Measurements from ENCODE around the gene AVEN.
"Not testable (repeated sequence)": the region's sequence is repeated elsewhere in the genome, so short reads cannot be mapped to it uniquely, and the experiment has no call there.

AVEN gene

DNA sequence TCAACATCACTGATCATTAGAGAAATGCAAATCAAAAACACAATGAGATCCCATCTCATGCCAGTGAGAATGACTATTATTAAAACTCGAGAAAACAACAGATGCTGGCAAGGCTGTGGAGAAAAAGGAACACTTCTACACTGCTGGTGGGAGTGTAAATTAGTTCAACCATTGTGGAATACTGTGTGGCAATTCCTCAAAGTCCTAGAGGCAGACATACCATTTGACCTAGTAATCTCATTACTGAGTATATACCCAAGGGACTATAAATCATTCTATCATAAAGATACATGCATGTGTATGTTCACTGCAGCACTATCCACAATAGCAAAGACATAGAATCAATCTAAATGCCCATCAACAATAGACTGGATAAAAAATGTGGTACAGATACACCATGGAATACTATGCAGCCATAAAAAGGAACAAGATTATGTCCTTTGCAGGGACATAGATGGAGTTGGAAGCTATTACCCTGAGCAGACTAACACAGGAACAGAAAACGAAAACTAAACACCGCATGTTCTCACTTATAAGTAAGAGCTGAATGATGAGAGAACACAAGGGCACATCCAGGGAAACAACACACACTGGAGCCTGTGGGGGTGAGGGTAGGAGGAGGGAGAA, 15.2 kb upstream of the AVEN start:
- DNase-seq (ENCODE audit: low spot score in 2 of 2) (no peak), ATAC-seq (ENCODE audit: low read depth) (no peak)
- H3K4me3 Mint-ChIP-seq = no peak overlapping the region
- H3K27ac Mint-ChIP-seq = no peak overlapping the region
- H3K27me3 Mint-ChIP-seq = no peaks in the 10 kb centered on the region
- no peaks in the 10 kb centered on the region for H3K4me1 Mint-ChIP-seq
- peaks cover 23% of the 10 kb centered on the region for H3K9me3 Mint-ChIP-seq
- H3K36me3 Mint-ChIP-seq = peaks cover 21% of the 10 kb centered on the region

DNA sequence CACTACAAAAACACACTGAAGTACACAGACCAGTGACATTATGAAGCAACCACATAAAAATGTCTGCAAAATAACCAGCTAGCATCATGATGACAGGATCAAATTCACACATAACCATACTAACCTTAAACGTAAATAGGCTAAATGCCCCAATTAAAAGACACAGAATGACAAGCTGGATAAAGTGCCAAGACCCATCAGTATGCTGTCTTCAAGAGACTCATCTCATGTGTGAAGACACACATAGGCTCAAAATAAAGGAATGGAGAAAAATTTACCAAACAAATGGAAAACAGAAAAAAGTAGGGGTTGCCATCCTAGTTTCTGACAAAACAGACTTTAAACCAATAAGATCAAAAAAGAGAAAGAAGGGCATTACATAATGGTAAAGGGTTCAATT, 11.4 kb upstream of the AVEN start:
- not testable (repeated sequence) for H3K4me3 Mint-ChIP-seq; DNase-seq (ENCODE audit: low spot score in 2 of 2); ATAC-seq (ENCODE audit: low read depth); H3K27me3 Mint-ChIP-seq; H3K27ac Mint-ChIP-seq; H3K4me1 Mint-ChIP-seq
- H3K9me3 Mint-ChIP-seq = peaks cover 24% of the 10 kb centered on the region
- peaks cover 22% of the 10 kb centered on the region for H3K36me3 Mint-ChIP-seq

DNA sequence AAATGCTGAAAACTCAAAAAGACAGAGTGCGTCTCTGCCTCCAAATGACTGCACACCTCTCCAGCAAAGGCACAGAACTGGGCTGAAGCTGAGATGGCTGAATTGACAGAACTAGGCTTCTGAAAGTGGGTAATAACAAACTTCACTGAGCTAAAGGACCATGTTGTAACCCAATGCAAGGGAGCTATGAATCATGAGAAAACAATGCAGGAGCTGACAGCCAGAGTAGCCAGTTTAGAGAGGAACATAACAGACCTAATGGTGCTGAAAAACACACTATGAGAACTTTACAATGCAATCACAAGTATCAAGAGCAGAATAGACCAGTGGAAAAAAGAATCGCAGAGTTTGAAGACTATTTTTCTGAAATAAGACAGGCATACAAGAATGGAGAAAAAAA, 10.1 kb upstream of the AVEN start:
- H3K27ac Mint-ChIP-seq = no peak overlapping the region
- no peak for ATAC-seq (ENCODE audit: low read depth)
- H3K9me3 Mint-ChIP-seq = peaks cover 22% of the 10 kb centered on the region

DNA sequence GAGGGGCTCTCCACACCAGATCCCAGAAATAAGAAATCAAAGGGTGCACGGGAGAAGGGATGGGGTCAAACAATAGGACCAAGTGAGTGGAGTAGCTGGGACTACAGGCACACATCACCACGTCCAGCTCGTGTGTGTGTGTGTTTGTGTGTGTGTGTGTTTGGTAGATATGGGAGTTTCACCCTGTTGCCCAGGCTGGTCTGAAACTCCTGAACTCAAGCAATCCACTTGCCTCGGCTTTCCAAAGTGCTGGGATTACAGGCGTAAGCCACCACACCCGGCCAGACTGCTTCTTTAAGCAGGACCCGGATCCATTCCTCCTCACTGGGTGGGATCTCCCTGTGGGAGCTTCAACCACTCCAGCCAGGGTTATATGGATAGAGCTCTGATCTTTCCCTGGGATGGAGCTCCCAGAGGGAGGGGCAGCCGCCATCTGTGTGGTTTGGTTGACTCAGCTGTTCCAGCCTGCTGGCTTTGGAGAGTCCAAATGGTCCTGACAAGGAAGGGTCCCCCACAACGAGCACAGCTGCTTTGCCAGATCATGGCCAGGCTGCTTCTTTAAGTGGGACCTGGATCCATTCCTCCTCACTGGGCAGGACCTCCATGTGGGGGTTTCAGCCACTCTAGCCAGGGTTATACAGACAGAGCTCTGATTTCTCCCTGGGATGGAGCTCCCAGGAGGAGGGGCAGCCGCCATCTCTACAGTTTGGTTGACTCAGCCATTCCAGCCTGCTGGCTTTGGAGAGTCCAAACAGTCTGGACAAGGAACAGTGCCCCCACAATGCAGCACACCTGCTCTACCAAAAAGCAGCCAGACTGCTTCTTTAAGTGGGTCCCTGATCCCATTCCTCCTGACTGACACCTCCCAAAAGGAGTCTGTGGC, 9.1 kb upstream of the AVEN start:
- ATAC-seq (ENCODE audit: low read depth) = no peak
- Mint-ChIP-seq H3K9me3 (peaks cover 22% of the 10 kb centered on the region), H3K27ac (no peak overlapping the region), H3K4me3 (no peak overlapping the region), H3K4me1 (no peaks in the 10 kb centered on the region), H3K27me3 (no peaks in the 10 kb centered on the region), H3K36me3 (peaks cover 22% of the 10 kb centered on the region)
- DNase-seq (ENCODE audit: low spot score in 2 of 2) = no peak

More for the DNA sequence above, 10.1 kb upstream of the AVEN start:
- no peaks in the 10 kb centered on the region for H3K4me1 Mint-ChIP-seq
- no peak for DNase-seq (ENCODE audit: low spot score in 2 of 2)
- H3K36me3 Mint-ChIP-seq = peaks cover 22% of the 10 kb centered on the region
- no peak overlapping the region for H3K4me3 Mint-ChIP-seq
- H3K27me3 Mint-ChIP-seq = no peaks in the 10 kb centered on the region

DNA sequence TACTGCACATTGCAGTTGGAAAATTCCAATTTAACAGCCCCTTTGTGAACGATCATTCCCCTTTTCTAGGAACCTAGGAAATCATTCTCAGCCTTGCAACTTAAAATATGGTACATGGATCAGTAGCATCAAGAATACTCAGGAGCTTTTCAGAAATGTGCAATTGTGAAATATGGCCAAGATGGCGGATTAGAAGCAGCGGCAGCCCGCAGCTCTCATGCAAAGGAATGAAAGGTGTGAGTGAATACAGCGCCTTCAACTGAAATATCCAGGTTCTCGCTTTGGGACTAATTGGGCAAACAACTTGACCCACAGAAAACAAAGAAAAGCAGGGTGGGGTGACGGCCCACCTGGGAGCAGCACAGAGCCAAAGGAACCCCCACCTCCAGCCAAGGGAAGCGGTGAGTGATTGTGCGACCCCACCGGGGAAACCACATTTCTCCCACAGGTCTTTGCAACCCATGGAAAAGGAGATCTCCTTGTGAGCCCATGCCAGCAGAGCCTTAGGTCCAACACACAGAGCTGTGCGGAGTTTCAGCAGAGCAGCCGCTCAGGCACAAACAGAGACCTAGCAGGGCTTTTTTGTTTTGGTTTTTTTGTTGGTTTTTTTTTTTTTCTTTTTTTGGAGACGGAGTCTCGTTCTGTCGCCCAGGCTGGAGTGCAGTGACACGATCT, 7.6 kb upstream of the AVEN start:
- no peaks in the 10 kb centered on the region for H3K27me3 Mint-ChIP-seq
- H3K9me3 Mint-ChIP-seq = peaks cover 18% of the 10 kb centered on the region
- no peak overlapping the region for H3K4me3 Mint-ChIP-seq
- H3K36me3 Mint-ChIP-seq = peaks cover 19% of the 10 kb centered on the region
- no peaks in the 10 kb centered on the region for H3K4me1 Mint-ChIP-seq
- no peak overlapping the region for H3K27ac Mint-ChIP-seq
- ATAC-seq (ENCODE audit: low read depth) = no peak
- no peak for DNase-seq (ENCODE audit: low spot score in 2 of 2)

DNA sequence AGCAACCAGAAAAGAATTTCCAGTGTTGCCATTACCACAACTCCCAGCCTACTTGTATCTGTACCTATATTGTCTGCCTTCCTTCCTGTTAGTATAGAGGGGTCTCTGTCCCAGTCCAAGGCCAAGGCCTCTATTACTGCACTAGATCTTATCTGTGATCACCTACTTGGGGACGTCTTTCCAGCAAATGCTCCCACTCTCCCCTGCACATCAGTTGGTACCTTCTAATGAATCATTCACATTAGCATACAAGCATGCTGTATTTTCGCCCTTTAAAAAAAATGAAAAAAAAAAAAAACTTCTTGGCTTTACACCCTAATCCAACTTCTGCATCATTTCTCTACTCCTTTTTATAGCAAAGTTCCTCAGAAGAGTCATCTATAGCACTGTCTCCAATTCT, 4.8 kb upstream of the AVEN start:
- Mint-ChIP-seq H3K27ac (no peak overlapping the region), H3K9me3 (no peaks in the 10 kb centered on the region), H3K27me3 (no peaks in the 10 kb centered on the region), H3K4me3 (no peak overlapping the region), H3K4me1 (peaks cover 11% of the 10 kb centered on the region), H3K36me3 (no peaks in the 10 kb centered on the region)
- ATAC-seq (ENCODE audit: low read depth) (no peak), DNase-seq (ENCODE audit: low spot score in 2 of 2) (no peak)

DNA sequence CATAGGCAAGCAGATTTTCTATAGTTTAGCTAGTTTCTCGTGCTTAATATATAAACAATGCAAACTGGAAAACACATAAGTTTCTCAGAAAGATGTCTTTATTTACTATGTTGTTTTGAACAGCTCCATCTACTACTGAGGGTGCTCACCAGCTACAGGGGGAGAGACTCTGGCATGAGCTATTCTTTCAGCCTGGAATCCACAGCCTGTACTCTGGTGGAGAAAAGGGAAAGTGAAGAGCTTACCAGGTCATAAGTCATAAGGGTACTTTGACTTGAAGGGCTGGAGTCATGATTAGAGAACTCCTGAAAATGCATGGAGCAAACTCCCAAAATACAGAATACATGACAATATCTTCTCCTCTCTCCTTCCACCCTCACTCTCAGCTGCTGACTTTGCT, 4.4 kb upstream of the AVEN start:
- no peak for ATAC-seq (ENCODE audit: low read depth)
- Mint-ChIP-seq H3K4me1 (peaks cover 11% of the 10 kb centered on the region), H3K27me3 (no peaks in the 10 kb centered on the region), H3K4me3 (no peak overlapping the region), H3K36me3 (no peaks in the 10 kb centered on the region), H3K9me3 (no peaks in the 10 kb centered on the region), H3K27ac (no peak overlapping the region)
- DNase-seq (ENCODE audit: low spot score in 2 of 2) = no peak

DNA sequence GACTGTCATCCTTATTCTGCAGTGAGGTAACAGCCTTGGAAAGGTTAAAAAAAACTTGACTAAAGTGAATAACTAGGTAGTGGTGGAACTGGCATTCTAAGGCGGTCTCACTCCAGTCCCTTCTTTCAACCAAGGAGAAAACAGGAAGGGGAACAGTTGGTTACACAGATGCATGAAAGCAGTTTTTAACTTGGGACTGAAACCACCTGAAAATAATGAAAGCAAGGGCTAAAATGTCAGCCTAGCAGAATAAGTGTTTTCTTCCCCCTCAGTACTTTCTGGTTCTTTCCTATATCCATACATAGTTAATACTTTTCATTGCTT, 748 bp upstream of the AVEN start:
- Mint-ChIP-seq H3K4me3 (peak overlapping the region; percentile 87), H3K9me3 (no peaks in the 10 kb centered on the region), H3K27ac (peak overlapping the region; percentile 87), H3K36me3 (no peaks in the 10 kb centered on the region), H3K27me3 (no peaks in the 10 kb centered on the region), H3K4me1 (peaks cover 18% of the 10 kb centered on the region)
- ATAC-seq (ENCODE audit: low read depth) (no peak), DNase-seq (ENCODE audit: low spot score in 2 of 2) (no peak)

DNA sequence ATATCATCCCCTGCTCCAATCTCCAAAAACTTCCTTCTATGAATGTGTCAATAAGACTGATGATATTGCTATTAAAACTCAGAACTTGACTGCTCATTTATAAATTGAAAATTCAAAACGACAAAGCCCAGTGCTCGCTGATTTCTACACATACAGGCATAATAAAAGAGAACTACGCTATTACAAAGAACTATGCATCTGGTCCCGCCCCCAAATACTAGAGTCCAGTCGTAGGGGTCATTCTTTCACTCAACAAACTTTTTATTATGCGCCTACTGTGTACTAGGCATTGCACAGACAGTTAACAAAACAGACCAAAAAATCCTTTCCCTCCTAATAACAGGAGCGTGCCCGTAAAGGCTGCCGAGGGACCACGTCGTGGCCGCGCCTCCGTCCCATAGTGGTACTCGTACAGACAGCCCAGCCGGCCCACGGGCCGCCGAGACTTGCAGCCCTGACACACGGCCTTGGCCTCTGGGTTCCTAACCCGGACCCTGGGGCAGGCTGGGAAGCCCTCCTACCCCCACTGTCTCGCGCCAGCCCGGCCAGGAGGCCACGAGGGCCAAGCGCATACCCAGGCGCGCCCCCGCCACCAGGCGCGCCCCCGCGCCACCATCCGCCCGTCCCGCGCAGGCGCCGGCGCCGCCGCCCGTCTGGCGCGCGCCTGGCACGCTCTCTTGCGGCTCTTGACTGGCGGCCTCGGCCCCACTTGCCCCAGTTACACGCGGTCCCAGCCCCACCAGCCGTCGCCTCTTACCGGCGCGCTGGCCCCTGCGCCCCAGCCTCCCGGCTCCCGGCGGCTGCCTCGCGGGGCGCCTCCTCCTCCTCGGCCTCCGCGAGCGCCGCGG, 757 bp downstream of the AVEN start:
- peaks cover 18% of the 10 kb centered on the region for H3K4me1 Mint-ChIP-seq
- DNase-seq (ENCODE audit: low spot score in 2 of 2) = peak; percentile 56 to 77
- no peaks in the 10 kb centered on the region for H3K9me3 Mint-ChIP-seq
- H3K4me3 Mint-ChIP-seq = peak overlapping the region; percentile 95
- no peaks in the 10 kb centered on the region for H3K36me3 Mint-ChIP-seq
- peak; percentile 82 for ATAC-seq (ENCODE audit: low read depth)
- no peaks in the 10 kb centered on the region for H3K27me3 Mint-ChIP-seq
- peak overlapping the region; percentile 90 for H3K27ac Mint-ChIP-seq

DNA sequence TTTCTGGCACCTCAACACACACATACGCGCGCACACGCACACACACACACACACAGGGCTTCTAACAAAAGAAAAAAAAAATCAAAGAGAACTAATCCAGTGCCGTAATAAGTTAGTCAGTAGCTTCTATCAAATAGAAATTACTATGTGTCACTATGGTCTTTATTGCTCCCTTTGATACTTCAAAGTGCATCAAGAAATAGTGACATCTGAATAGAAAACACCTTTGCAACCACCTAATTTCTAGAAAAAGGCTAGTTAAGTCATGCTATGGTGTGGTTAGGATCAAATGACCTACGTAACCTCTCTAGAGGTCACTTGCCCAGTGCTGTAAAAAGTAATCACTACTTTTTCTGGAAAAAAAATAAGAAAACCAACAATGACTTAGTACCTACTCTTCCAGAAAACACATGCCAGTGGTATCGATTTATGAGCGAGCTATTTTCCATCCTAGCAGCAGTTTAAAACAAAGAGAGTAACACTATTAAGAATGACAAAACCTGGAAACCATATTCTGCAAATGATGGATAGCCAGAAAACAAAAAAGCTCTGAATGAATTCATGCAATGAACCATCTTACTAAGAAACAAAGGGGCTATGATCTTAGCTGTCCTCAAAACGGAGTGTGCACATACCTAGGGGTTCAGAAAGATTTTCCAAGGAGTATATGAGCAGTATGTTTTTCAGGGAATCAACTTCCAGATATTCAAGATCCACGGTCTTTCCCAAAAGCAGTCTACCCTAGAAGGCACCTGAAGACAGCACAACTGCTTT, 6.8 kb downstream of the AVEN start:
- ATAC-seq (ENCODE audit: low read depth) (no peak), DNase-seq (ENCODE audit: low spot score in 2 of 2) (no peak)
- H3K4me3 Mint-ChIP-seq = no peak overlapping the region
- peaks cover 2% of the 10 kb centered on the region for H3K4me1 Mint-ChIP-seq
- H3K9me3 Mint-ChIP-seq = no peaks in the 10 kb centered on the region
- H3K36me3 Mint-ChIP-seq = peaks cover 4% of the 10 kb centered on the region
- no peaks in the 10 kb centered on the region for H3K27me3 Mint-ChIP-seq
- no peak overlapping the region for H3K27ac Mint-ChIP-seq

DNA sequence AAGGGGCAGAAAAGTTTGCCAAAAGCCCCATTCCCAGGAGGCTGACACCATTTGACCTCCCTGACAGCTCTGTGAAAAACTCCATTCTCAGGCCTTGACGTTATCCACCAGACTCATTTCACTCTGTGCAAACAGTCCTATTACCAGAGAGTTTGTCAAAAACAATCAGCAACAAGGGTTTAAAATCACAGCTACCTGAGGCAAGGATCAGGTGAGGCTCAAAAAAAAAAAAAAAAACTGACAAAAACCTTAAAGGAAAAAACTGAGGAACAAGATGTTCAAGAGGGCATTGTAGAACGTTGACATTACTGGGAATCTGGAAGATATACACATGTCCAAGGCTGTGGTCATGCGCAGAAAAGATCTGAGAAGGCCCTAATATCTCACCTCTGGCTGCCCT, 11.4 kb downstream of the AVEN start:
- Mint-ChIP-seq H3K4me3 (no peak overlapping the region), H3K27ac (no peak overlapping the region), H3K27me3 (no peaks in the 10 kb centered on the region), H3K4me1 (no peaks in the 10 kb centered on the region), H3K9me3 (no peaks in the 10 kb centered on the region), H3K36me3 (peaks cover 9% of the 10 kb centered on the region)
- no peak for DNase-seq (ENCODE audit: low spot score in 2 of 2)
- no peak for ATAC-seq (ENCODE audit: low read depth)

DNA sequence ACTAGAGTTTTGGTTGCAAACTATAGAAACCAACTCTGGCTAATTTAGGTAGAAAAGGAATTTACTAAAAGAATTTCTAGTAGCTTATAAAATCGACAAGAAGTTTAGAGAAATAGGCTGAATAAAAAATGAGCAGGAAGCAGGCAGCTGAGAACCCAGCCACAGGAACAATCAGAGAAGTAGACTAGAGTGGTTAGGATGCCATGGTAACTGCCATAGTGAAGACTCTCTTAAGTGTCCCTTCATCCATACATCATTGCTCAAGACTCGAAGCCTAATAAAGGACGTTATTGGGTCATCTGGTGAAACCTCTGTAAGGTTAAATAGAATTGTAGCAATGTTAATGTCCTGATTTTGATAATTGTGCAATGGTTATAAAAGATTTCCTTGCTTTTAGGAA, 13.8 kb downstream of the AVEN start:
- H3K27me3 Mint-ChIP-seq = no peaks in the 10 kb centered on the region
- ATAC-seq (ENCODE audit: low read depth) = no peak
- H3K27ac Mint-ChIP-seq = no peak overlapping the region
- no peaks in the 10 kb centered on the region for H3K9me3 Mint-ChIP-seq
- H3K4me3 Mint-ChIP-seq = no peak overlapping the region
- no peaks in the 10 kb centered on the region for H3K4me1 Mint-ChIP-seq
- DNase-seq (ENCODE audit: low spot score in 2 of 2) = no peak
- H3K36me3 Mint-ChIP-seq = peaks cover 9% of the 10 kb centered on the region

DNA sequence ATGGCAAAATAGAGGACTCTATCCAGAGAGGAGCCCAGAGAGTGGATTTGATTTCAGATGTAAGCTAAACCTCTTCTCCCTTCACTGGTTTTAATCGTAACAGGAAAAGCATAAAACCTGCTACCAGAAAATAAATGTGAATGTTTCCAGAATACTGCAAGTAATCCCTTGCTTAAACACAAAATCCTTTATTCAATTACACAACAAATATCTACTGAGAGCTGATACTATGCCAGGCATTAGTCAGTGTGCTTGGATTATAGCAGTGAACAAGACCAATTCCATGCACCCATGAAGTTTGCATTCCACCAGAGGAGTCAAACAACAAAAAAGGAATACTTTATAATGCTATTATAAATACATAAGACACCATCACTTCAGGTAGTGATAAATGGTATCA, 15.1 kb downstream of the AVEN start:
- ATAC-seq (ENCODE audit: low read depth) (no peak), DNase-seq (ENCODE audit: low spot score in 2 of 2) (no peak)
- Mint-ChIP-seq H3K4me3 (no peak overlapping the region), H3K36me3 (peaks cover 9% of the 10 kb centered on the region), H3K27ac (no peak overlapping the region), H3K27me3 (no peaks in the 10 kb centered on the region), H3K4me1 (no peaks in the 10 kb centered on the region), H3K9me3 (no peaks in the 10 kb centered on the region)

Measured in memory B cell (primary cell).